ENCODE measurements around the gene SLC38A9.
"Not testable (repeated sequence)": the region's sequence is repeated elsewhere in the genome, so short reads cannot be mapped to it uniquely, and the experiment has no call there.

The SLC38A9 gene

GRCh38 chr5:55712023-55712859, at the start of gene SLC38A9:
TSS of gene SLC38A9 (minus strand) at chr5:55712324. CDS start at chr5:55697958, 14,366 bp downstream.
- peak; percentile 93 for DNase-seq

GRCh38 chr5:55761721-55762120, 49.6 kb upstream of the SLC38A9 start:
- not testable (repeated sequence) for DNase-seq

- no peak for DNase-seq
These were observed 46.6 kb upstream of the SLC38A9 start for GRCh38 chr5:55758714-55759113.

GRCh38 chr5:55758231-55758630, 46.1 kb upstream of the SLC38A9 start:
- no peak for DNase-seq

- no peak for DNase-seq
These were observed 38.4 kb upstream of the SLC38A9 start for GRCh38 chr5:55750499-55750898.

- no peak for DNase-seq
These were observed 37.9 kb upstream of the SLC38A9 start for GRCh38 chr5:55750063-55750462.

- DNase-seq, result no peak
These were observed 37.3 kb upstream of the SLC38A9 start for GRCh38 chr5:55749387-55749786.

GRCh38 chr5:55747778-55748318, 35.7 kb upstream of the SLC38A9 start:
- no peak for DNase-seq

GRCh38 chr5:55742778-55743177, 30.7 kb upstream of the SLC38A9 start:
- DNase-seq, result no peak

GRCh38 chr5:55737793-55738192, 25.7 kb upstream of the SLC38A9 start, which contains the start of gene DDX4:
TSS of gene DDX4 (plus strand) at chr5:55738061. CDS start at chr5:55738964, 903 bp downstream.
- DNase-seq, result no peak

GRCh38 chr5:55734658-55735057, 22.5 kb upstream of the SLC38A9 start:
- no peak for DNase-seq

- no peak for DNase-seq
These were observed 20.5 kb upstream of the SLC38A9 start for GRCh38 chr5:55732585-55732984.

- DNase-seq, result no peak
These were observed 19.7 kb upstream of the SLC38A9 start for GRCh38 chr5:55731848-55732247.

- DNase-seq, result no peak
These were observed 12.2 kb upstream of the SLC38A9 start for GRCh38 chr5:55724281-55724680.

- DNase-seq, result no peak
These were observed 8.1 kb upstream of the SLC38A9 start for GRCh38 chr5:55720188-55720703.

GRCh38 chr5:55719026-55719425, 6.9 kb upstream of the SLC38A9 start:
- DNase-seq, result not testable (repeated sequence)

GRCh38 chr5:55715519-55716078, 3.5 kb upstream of the SLC38A9 start:
- DNase-seq, result no peak

GRCh38 chr5:55714749-55715148, 2.6 kb upstream of the SLC38A9 start:
- DNase-seq, result no peak

GRCh38 chr5:55714339-55714738, 2.2 kb upstream of the SLC38A9 start:
- DNase-seq, result no peak

- no peak for DNase-seq
These were observed 1.7 kb upstream of the SLC38A9 start for GRCh38 chr5:55713871-55714270.

GRCh38 chr5:55711507-55712022, 559 bp downstream of the SLC38A9 start:
- DNase-seq, result no peak

GRCh38 chr5:55708732-55709131, 3.4 kb downstream of the SLC38A9 start:
- DNase-seq, result no peak

- DNase-seq, result no peak
These were observed 5.9 kb downstream of the SLC38A9 start for GRCh38 chr5:55706230-55706629.

All from activated naive CD4-positive, alpha-beta T cell treated with anti-CD3 and anti-CD28 coated beads, Interleukin-2, amount 50 U/mL, for 16 hours (primary cell).